ENCODE measurements around the gene ANXA8.
"Not testable (repeated sequence)": the region's sequence is repeated elsewhere in the genome, so short reads cannot be mapped to it uniquely, and the experiment has no call there.

DNA sequence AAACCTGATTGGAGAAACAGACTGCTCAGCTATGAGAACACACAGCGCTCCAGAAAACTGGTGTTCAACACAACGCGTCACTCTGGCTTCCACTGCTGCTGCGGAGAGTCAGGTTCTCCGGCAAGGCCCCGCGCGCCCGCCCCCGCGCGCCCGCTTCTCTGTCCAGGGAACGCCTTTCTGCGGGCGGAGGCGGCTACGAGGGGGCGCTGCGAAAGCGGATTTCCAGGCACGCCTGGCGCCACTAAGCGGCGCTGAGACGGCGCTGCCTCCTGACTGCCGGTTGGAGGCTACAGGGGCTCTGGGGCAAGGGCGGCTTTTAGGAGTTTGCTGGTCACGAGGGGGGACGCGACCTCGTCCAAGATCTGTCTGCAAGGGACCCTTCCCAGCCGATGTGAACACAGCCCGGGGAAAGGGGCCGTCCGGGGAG lies 22.6 kb downstream of the ANXA8 start:
- TF ChIP-seq, protein P1, sequence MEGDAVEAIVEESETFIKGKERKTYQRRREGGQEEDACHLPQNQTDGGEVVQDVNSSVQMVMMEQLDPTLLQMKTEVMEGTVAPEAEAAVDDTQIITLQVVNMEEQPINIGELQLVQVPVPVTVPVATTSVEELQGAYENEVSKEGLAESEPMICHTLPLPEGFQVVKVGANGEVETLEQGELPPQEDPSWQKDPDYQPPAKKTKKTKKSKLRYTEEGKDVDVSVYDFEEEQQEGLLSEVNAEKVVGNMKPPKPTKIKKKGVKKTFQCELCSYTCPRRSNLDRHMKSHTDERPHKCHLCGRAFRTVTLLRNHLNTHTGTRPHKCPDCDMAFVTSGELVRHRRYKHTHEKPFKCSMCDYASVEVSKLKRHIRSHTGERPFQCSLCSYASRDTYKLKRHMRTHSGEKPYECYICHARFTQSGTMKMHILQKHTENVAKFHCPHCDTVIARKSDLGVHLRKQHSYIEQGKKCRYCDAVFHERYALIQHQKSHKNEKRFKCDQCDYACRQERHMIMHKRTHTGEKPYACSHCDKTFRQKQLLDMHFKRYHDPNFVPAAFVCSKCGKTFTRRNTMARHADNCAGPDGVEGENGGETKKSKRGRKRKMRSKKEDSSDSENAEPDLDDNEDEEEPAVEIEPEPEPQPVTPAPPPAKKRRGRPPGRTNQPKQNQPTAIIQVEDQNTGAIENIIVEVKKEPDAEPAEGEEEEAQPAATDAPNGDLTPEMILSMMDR (conservative IDR thresholded peaks at IDR 0.05 in 1 of 2, IDR thresholded peaks at IDR 0.05 in 1 of 2; ENCODE audit: extremely low read depth in 1 of 2, insufficient read depth in 1 of 2, low read depth in 1 of 2, low read length in 2 of 2) = peak in 1 of 2 donors; percentile 36
- not testable (repeated sequence) for TF ChIP-seq EZH2 (IDR thresholded peaks at IDR 0.05; ENCODE audit: borderline replicate concordance, low read length)
